ENCODE measurements around the gene INTS1.
"Not testable (repeated sequence)": the region's sequence is repeated elsewhere in the genome, so short reads cannot be mapped to it uniquely, and the experiment has no call there.

Gene INTS1

GRCh38 chr7:1531979-1532455, 27.8 kb upstream of the INTS1 start:
- DNase-seq (ENCODE audit: low spot score) = no peak

GRCh38 chr7:1531263-1531978, 27.2 kb upstream of the INTS1 start:
- DNase-seq (ENCODE audit: low spot score) = no peak

- DNase-seq (ENCODE audit: low spot score) = no peak
Measured at GRCh38 chr7:1530946-1531262, 26.7 kb upstream of the INTS1 start.

GRCh38 chr7:1529383-1530116, 25.4 kb upstream of the INTS1 start:
- DNase-seq (ENCODE audit: low spot score) = no peak

- no peak for DNase-seq (ENCODE audit: low spot score)
Measured at GRCh38 chr7:1526271-1526754, 22.1 kb upstream of the INTS1 start.

GRCh38 chr7:1525409-1525808, 21.2 kb upstream of the INTS1 start:
- DNase-seq (ENCODE audit: low spot score) = no peak

GRCh38 chr7:1523844-1524243, 19.7 kb upstream of the INTS1 start:
- no peak for DNase-seq (ENCODE audit: low spot score)

GRCh38 chr7:1523208-1523607, 19.0 kb upstream of the INTS1 start:
- DNase-seq (ENCODE audit: low spot score) = no peak

GRCh38 chr7:1521456-1521855, 17.3 kb upstream of the INTS1 start:
- no peak for DNase-seq (ENCODE audit: low spot score)

GRCh38 chr7:1520539-1521234, 16.5 kb upstream of the INTS1 start:
- DNase-seq (ENCODE audit: low spot score) = no peak

- DNase-seq (ENCODE audit: low spot score) = not testable (repeated sequence)
Measured at GRCh38 chr7:1519322-1519922, 15.2 kb upstream of the INTS1 start.

- DNase-seq (ENCODE audit: low spot score) = no peak
Measured at GRCh38 chr7:1516586-1517251, 12.5 kb upstream of the INTS1 start.

- not testable (repeated sequence) for DNase-seq (ENCODE audit: low spot score)
Measured at GRCh38 chr7:1515509-1515967, 11.3 kb upstream of the INTS1 start.

GRCh38 chr7:1514995-1515401, 10.8 kb upstream of the INTS1 start:
- DNase-seq (ENCODE audit: low spot score) = no peak

- no peak for DNase-seq (ENCODE audit: low spot score)
Measured at GRCh38 chr7:1514407-1514806, 10.2 kb upstream of the INTS1 start.

- no peak for DNase-seq (ENCODE audit: low spot score)
Measured at GRCh38 chr7:1513657-1514095, 9.5 kb upstream of the INTS1 start.

GRCh38 chr7:1512781-1513656, 8.8 kb upstream of the INTS1 start:
- DNase-seq (ENCODE audit: low spot score) = peak; percentile 85

GRCh38 chr7:1511444-1512422, 7.5 kb upstream of the INTS1 start:
- DNase-seq (ENCODE audit: low spot score) = no peak

- DNase-seq (ENCODE audit: low spot score) = no peak
Measured at GRCh38 chr7:1510780-1511154, 6.6 kb upstream of the INTS1 start.

- no peak for DNase-seq (ENCODE audit: low spot score)
Measured at GRCh38 chr7:1509226-1509625, 5.0 kb upstream of the INTS1 start.

All from COLO829 (cell line).